Tibial nerve (tissue), 3 donors: ENCODE measurements around the gene INO80E.

Experiments
- POLR2A ChIP-seq, 2 donors: fragments of 450-650 bp; IDR thresholded peaks; one replicate each; pipeline ENCODE4 v1.6.1; 2017; ENCODE audit warnings: antibody characterized with exemption in 2 of 2, mild to moderate bottlenecking in 2 of 2, moderate library complexity in 2 of 2
- TF ChIP-seq, protein P1 (sequence below), 5 experiments: fragments of 200-600 bp in 3 of 5; fragments of 450-650 bp in 2 of 5; sonication (generic) in 3 of 5; IDR thresholded peaks; one replicate each; pipeline ENCODE4 v1.5.1; 2016 to 2019; ENCODE audit warnings: antibody characterized with exemption in 5 of 5, mild to moderate bottlenecking in 3 of 5, moderate library complexity in 2 of 5

GRCh38 chr16:30049871-30050270, 53.8 kb downstream of the INO80E start:
- no peak for TF ChIP-seq POLR2A (IDR thresholded peaks at IDR 0.05)
- TF ChIP-seq, protein P1, sequence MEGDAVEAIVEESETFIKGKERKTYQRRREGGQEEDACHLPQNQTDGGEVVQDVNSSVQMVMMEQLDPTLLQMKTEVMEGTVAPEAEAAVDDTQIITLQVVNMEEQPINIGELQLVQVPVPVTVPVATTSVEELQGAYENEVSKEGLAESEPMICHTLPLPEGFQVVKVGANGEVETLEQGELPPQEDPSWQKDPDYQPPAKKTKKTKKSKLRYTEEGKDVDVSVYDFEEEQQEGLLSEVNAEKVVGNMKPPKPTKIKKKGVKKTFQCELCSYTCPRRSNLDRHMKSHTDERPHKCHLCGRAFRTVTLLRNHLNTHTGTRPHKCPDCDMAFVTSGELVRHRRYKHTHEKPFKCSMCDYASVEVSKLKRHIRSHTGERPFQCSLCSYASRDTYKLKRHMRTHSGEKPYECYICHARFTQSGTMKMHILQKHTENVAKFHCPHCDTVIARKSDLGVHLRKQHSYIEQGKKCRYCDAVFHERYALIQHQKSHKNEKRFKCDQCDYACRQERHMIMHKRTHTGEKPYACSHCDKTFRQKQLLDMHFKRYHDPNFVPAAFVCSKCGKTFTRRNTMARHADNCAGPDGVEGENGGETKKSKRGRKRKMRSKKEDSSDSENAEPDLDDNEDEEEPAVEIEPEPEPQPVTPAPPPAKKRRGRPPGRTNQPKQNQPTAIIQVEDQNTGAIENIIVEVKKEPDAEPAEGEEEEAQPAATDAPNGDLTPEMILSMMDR (IDR thresholded peaks at IDR 0.05) = no peak
